HEK293 (cell line): ENCODE measurements around the gene SHROOM4.

Source experiments
- CTCF ChIA-PET: fragments of 350-600 bp; formaldehyde crosslinking; extraction: SDS; loops from one replicate; lab custom pipeline; 2021; ENCODE audit warnings: antibody characterized with exemption; lab: Yijun Ruan, JAX
- POLR2A ChIA-PET: fragments of 300-600 bp; formaldehyde crosslinking; extraction: SDS; loops from one replicate; lab custom pipeline; 2020; ENCODE audit warnings: antibody characterized with exemption, inconsistent platforms; lab: Yijun Ruan, JAX
- H3K27ac ChIP-seq: fragments of 200-500 bp; sonication (Bioruptor generic); 2 replicates; pipeline ENCODE4 v1.5.1; 2014; ENCODE audit warnings: low read depth, low read length, control low read depth, inconsistent platforms; ENCODE audit errors: extremely low read depth
- H3K36me3 ChIP-seq, 2 experiments: fragments of 200-500 bp in 1 of 2; sonication (Bioruptor generic) in 1 of 2; 1 replicate in 1 of 2; 2 replicates in 1 of 2; pipeline ENCODE4 v1.5.1; 2014 to 2017; ENCODE audit warnings: inconsistent platforms in 2 of 2, low read length in 2 of 2; ENCODE audit not compliant: control insufficient read depth in 2 of 2, insufficient read depth in 1 of 2
- H3K4me1 ChIP-seq: fragments of 200-500 bp; sonication (Bioruptor generic); 2 replicates; pipeline ENCODE4 v1.5.1; 2014; ENCODE audit warnings: mild to moderate bottlenecking, low read length, inconsistent platforms; ENCODE audit not compliant: control insufficient read depth, insufficient read depth
- H3K4me3 ChIP-seq: 2 replicates; pipeline ENCODE4 v1.5.1; 2011; ENCODE audit warnings: low read depth, mild to moderate bottlenecking, control low read depth, low read length, moderate library complexity
- H3K9me3 ChIP-seq: fragments of 200-500 bp; sonication (Bioruptor generic); 2 replicates; pipeline ENCODE4 v1.5.1; 2014; ENCODE audit warnings: low read depth, low read length, inconsistent platforms; ENCODE audit not compliant: control insufficient read depth, insufficient read depth
- BCL11B ChIP-seq: fragments of 450-650 bp; formaldehyde crosslinking; IDR thresholded peaks from 2 replicates; pipeline ENCODE4 v1.5.1; 2016; ENCODE audit warnings: low read depth, missing biosample characterization, missing genetic modification characterization
- BCL6B ChIP-seq: fragments of 450-650 bp; formaldehyde crosslinking; IDR thresholded peaks from 2 replicates; pipeline ENCODE4 v1.5.1; 2017; ENCODE audit warnings: missing biosample characterization, missing genetic modification characterization
- PRDM2 ChIP-seq: fragments of 450-650 bp; formaldehyde crosslinking; IDR thresholded peaks from 2 replicates; pipeline ENCODE4 v1.5.1; 2016; ENCODE audit warnings: missing biosample characterization, missing genetic modification characterization, borderline replicate concordance
- SP3 ChIP-seq: fragments of 450-650 bp; formaldehyde crosslinking; IDR thresholded peaks from 2 replicates; pipeline ENCODE4 v1.5.1; 2016; ENCODE audit warnings: missing biosample characterization, missing genetic modification characterization
- YY1 ChIP-seq: fragments of 450-650 bp; formaldehyde crosslinking; IDR thresholded peaks from 2 replicates; pipeline ENCODE4 v1.5.1; 2018; ENCODE audit warnings: missing biosample characterization, missing genetic modification characterization
- ZFP41 ChIP-seq: fragments of 450-650 bp; formaldehyde crosslinking; IDR thresholded peaks from 2 replicates; pipeline ENCODE4 v1.5.1; 2016; ENCODE audit warnings: missing biosample characterization, missing genetic modification characterization, borderline replicate concordance
- ZNF10 ChIP-seq: fragments of 450-650 bp; formaldehyde crosslinking; IDR thresholded peaks from 2 replicates; pipeline ENCODE4 v1.5.1; 2017; ENCODE audit warnings: missing biosample characterization, missing genetic modification characterization
- ZNF132 ChIP-seq: fragments of 450-650 bp; formaldehyde crosslinking; IDR thresholded peaks from 2 replicates; pipeline ENCODE4 v1.5.1; 2017; ENCODE audit warnings: missing biosample characterization, missing genetic modification characterization, borderline replicate concordance
- ZNF174 ChIP-seq: fragments of 450-650 bp; formaldehyde crosslinking; IDR thresholded peaks from 2 replicates; pipeline ENCODE4 v1.5.0; 2017; ENCODE audit warnings: missing biosample characterization, mild to moderate bottlenecking, missing genetic modification characterization
- ZNF514 ChIP-seq: fragments of 450-650 bp; formaldehyde crosslinking; IDR thresholded peaks from 2 replicates; pipeline ENCODE4 v1.5.1; 2016; ENCODE audit warnings: missing biosample characterization, missing genetic modification characterization
- ZNF585B ChIP-seq: fragments of 450-650 bp; formaldehyde crosslinking; IDR thresholded peaks from 2 replicates; pipeline ENCODE4 v1.5.1; 2016; ENCODE audit warnings: missing biosample characterization, missing genetic modification characterization
- ZNF707 ChIP-seq: fragments of 450-650 bp; formaldehyde crosslinking; IDR thresholded peaks from 2 replicates; pipeline ENCODE4 v1.5.1; 2016; ENCODE audit warnings: missing biosample characterization, missing genetic modification characterization
- TF ChIP-seq, protein P1 (sequence below): fragments of 450-650 bp; formaldehyde crosslinking; conservative IDR thresholded peaks from 2 replicates; pipeline ENCODE4 v1.5.1; 2016; ENCODE audit warnings: low read depth, missing biosample characterization, missing genetic modification characterization
- TF ChIP-seq, protein P2 (sequence below): fragments of 450-650 bp; formaldehyde crosslinking; IDR thresholded peaks from 2 replicates; pipeline ENCODE4 v1.5.1; 2016; ENCODE audit warnings: missing biosample characterization, missing genetic modification characterization
- TF ChIP-seq, protein P3 (sequence below): fragments of 450-650 bp; formaldehyde crosslinking; IDR thresholded peaks from 2 replicates; pipeline ENCODE4 v1.5.1; 2016; ENCODE audit warnings: missing biosample characterization, missing genetic modification characterization

SHROOM4 gene

DNA sequence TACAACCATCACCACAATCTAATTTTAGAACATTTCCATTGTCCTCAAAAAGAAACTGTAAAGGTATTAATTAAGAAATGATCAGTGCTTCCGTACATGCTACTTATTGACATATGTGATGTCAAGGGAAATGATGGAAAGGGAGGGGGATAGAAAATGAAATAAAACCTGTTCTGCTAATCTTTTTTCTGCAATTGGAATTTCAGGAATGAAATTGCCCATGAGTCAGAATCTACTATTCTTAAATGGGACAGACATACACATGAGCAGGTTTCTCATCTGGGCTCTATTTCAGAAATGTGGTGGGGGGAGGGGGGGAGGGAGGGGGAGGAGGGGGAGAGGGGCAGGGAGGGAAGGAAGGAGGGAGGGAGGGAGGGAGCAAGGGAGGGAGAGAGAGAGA is 91.0 kb downstream of the SHROOM4 start (continued):
- no peak for TF ChIP-seq PRDM2 (tag by site-specific recombination)
- no peak for TF ChIP-seq YY1
- TF ChIP-seq ZNF585B (tag by site-specific recombination), result no peak
- TF ChIP-seq ZNF10 (tag by site-specific recombination), result no peak

DNA sequence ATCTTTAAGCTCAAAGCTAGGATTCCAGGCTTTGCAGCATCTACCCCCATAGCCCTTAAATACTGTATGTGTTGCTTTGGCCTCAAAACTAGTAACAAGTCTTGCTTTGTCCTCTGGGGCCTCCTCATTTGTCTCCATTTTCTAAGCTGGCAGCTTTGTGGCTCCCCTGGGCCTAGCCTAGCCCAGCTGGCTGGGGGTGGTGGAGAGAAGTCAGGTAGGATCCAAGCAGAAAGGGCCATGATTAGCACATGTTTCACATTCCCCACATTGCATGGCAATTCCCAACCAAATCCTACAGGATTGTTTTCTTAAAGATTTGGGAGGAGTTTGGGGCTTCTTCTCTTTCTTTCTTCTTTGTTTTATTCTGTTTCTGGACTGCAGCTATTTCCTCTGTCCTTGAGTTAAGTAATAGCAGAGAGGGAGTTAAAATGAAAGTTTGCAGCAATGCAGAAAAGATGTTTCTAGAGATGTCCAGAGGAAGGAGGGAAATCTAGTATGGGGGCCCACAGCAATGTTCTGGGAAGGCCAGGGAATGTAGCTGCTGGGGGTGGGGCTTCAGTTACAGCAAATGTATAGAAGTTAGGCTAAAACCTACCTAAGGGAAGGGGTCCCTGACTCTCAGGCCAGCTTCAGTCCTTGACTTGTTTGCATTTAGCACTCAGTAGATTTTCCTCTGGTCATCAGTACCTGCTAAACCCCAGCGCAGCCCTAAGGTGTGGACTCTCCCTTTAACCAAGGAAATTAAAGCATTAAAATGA is 92.1 kb downstream of the SHROOM4 start:
- H3K4me3 ChIP-seq, result no peak overlapping the region
- no peak overlapping the region for H3K27ac ChIP-seq
- no peak for TF ChIP-seq SP3 (tag by site-specific recombination)
- TF ChIP-seq ZNF707, result no peak
- TF ChIP-seq, protein P1, sequence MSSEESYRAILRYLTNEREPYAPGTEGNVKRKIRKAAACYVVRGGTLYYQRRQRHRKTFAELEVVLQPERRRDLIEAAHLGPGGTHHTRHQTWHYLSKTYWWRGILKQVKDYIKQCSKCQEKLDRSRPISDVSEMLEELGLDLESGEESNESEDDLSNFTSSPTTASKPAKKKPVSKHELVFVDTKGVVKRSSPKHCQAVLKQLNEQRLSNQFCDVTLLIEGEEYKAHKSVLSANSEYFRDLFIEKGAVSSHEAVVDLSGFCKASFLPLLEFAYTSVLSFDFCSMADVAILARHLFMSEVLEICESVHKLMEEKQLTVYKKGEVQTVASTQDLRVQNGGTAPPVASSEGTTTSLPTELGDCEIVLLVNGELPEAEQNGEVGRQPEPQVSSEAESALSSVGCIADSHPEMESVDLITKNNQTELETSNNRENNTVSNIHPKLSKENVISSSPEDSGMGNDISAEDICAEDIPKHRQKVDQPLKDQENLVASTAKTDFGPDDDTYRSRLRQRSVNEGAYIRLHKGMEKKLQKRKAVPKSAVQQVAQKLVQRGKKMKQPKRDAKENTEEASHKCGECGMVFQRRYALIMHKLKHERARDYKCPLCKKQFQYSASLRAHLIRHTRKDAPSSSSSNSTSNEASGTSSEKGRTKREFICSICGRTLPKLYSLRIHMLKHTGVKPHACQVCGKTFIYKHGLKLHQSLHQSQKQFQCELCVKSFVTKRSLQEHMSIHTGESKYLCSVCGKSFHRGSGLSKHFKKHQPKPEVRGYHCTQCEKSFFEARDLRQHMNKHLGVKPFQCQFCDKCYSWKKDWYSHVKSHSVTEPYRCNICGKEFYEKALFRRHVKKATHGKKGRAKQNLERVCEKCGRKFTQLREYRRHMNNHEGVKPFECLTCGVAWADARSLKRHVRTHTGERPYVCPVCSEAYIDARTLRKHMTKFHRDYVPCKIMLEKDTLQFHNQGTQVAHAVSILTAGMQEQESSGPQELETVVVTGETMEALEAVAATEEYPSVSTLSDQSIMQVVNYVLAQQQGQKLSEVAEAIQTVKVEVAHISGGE, result no peak
- TF ChIP-seq, protein P2, sequence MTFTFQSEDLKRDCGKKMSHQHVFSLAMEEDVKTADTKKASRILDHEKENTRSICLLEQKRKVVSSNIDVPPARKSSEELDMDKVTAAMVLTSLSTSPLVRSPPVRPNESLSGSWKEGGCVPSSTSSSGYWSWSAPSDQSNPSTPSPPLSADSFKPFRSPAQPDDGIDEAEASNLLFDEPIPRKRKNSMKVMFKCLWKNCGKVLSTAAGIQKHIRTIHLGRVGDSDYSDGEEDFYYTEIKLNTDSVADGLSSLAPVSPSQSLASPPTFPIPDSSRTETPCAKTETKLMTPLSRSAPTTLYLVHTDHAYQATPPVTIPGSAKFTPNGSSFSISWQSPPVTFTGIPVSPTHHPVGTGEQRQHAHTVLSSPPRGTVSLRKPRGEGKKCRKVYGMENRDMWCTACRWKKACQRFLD (tag by site-specific recombination), result no peak
- no peak for TF ChIP-seq ZNF514 (tag by site-specific recombination)
- no peak for TF ChIP-seq ZNF132
- TF ChIP-seq, protein P3, sequence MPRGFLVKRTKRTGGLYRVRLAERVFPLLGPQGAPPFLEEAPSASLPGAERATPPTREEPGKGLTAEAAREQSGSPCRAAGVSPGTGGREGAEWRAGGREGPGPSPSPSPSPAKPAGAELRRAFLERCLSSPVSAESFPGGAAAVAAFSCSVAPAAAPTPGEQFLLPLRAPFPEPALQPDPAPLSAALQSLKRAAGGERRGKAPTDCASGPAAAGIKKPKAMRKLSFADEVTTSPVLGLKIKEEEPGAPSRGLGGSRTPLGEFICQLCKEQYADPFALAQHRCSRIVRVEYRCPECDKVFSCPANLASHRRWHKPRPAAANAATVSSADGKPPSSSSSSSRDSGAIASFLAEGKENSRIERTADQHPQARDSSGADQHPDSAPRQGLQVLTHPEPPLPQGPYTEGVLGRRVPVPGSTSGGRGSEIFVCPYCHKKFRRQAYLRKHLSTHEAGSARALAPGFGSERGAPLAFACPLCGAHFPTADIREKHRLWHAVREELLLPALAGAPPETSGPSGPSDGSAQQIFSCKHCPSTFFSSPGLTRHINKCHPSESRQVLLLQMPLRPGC (tag by site-specific recombination), result no peak
- no peak for TF ChIP-seq ZFP41 (tag by site-specific recombination)
- TF ChIP-seq BCL11B (tag by site-specific recombination), result no peak
- no peak for TF ChIP-seq BCL6B (tag by site-specific recombination)
- TF ChIP-seq ZNF174 (tag by site-specific recombination), result no peak
- TF ChIP-seq, all 188 proteins: peak for 0
- H3K9me3 ChIP-seq, result no peaks in the 10 kb centered on the region
- ChIA-PET POLR2A (no interaction called here), CTCF (no interaction called here)
- H3K36me3 ChIP-seq, result no peaks in the 10 kb centered on the region
- no peaks in the 10 kb centered on the region for H3K4me1 ChIP-seq
